GM10248 (cell line): ENCODE measurements around the gene GON4L.
"Not testable (repeated sequence)": the region's sequence is repeated elsewhere in the genome, so short reads cannot be mapped to it uniquely, and the experiment has no call there.

ENCODE experiments used
- CTCF ChIA-PET: fragments of 300-600 bp; sonication (Branson Sonifier 250); formaldehyde crosslinking; extraction: SDS; loops from one replicate; lab custom pipeline; 2021; ENCODE audit warnings: antibody characterized with exemption; lab: Yijun Ruan, JAX
- POLR2A ChIA-PET: fragments of 350-650 bp; sonication (Branson Sonifier 250); formaldehyde crosslinking; extraction: SDS; loops from one replicate; lab custom pipeline; 2020; ENCODE audit warnings: antibody characterized with exemption; lab: Yijun Ruan, JAX
- DNase-seq: peaks from one replicate; pipeline ENCODE4 v3.0.0; 2012; ENCODE audit errors: extremely low spot score
- CTCF ChIP-seq: IDR thresholded peaks from 2 replicates; pipeline ENCODE4 v1.5.1; 2012; ENCODE audit warnings: mild to moderate bottlenecking, low read depth; ENCODE audit errors: extremely low read depth, missing control alignments, control extremely low read depth

GON4L gene

GRCh38 chr1:155706139-155706538, 150.9 kb downstream of the GON4L start:
- CTCF ChIA-PET = interaction anchor here (3.4 kb wide), 1 partner anchor 10 kb away, joined by 11 read pairs; no protein-coding TSS in a partner anchor
- POLR2A ChIA-PET = interaction anchor here (0.6 kb wide), 1 partner anchor 13 kb away, joined by 5 read pairs; no protein-coding TSS in a partner anchor
- no peak for DNase-seq
- TF ChIP-seq CTCF = no peak

- CTCF ChIA-PET = interaction anchor here (3.4 kb wide), 1 partner anchor 12 kb away, joined by 11 read pairs; no protein-coding TSS in a partner anchor
- DNase-seq, POLR2A ChIA-PET: not testable (repeated sequence)
These were observed 152.6 kb downstream of the GON4L start for GRCh38 chr1:155704414-155704813.

- DNase-seq = no peak
- no peak for TF ChIP-seq CTCF
- CTCF ChIA-PET = no interaction called here
- POLR2A ChIA-PET = no interaction called here
These were observed 153.8 kb downstream of the GON4L start for GRCh38 chr1:155703216-155703615.

- CTCF ChIA-PET, POLR2A ChIA-PET, DNase-seq: not testable (repeated sequence)
These were observed 155.3 kb downstream of the GON4L start for GRCh38 chr1:155701675-155702074.
